Activated effector memory CD4-positive, alpha-beta T cell treated with Interleukin-2 at 50 U/mL for 16 hours (primary cell): ENCODE data around the gene FAM210A.

ENCODE experiments used
- DNase-seq: peaks from one replicate; pipeline ENCODE4 v3.0.0-alpha.2; 2020

FAM210A gene

GRCh38 chr18:13620206-13620672, 106.1 kb downstream of the FAM210A start:
- no peak for DNase-seq

- no peak for DNase-seq
These were observed 106.7 kb downstream of the FAM210A start for GRCh38 chr18:13619505-13620205.

GRCh38 chr18:13618760-13619438, 107.5 kb downstream of the FAM210A start:
- no peak for DNase-seq

- no peak for DNase-seq
These were observed 108.4 kb downstream of the FAM210A start for GRCh38 chr18:13617826-13618515.

GRCh38 chr18:13616525-13617035, 109.8 kb downstream of the FAM210A start:
- DNase-seq, result no peak

GRCh38 chr18:13616041-13616440, 110.3 kb downstream of the FAM210A start:
- no peak for DNase-seq

- DNase-seq, result no peak
These were observed 110.9 kb downstream of the FAM210A start for GRCh38 chr18:13615432-13615861.

- DNase-seq, result peak; percentile 28
These were observed 111.6 kb downstream of the FAM210A start for GRCh38 chr18:13614641-13615288.

GRCh38 chr18:13613591-13614501, 112.5 kb downstream of the FAM210A start:
- no peak for DNase-seq
